Measurements from ENCODE around the gene ACADM. TPM values are rescaled to one million over a fixed set of nuclear protein-coding genes. Genes with fewer than 3 reads are reported as not detected.
"Not testable (repeated sequence)": the region's sequence is repeated elsewhere in the genome, so short reads cannot be mapped to it uniquely, and the experiment has no call there.

The ACADM gene
- total RNA-seq, 4 donors from 2014 or later, result 37.0 to 59.4 (median 43.9) TPM

DNA sequence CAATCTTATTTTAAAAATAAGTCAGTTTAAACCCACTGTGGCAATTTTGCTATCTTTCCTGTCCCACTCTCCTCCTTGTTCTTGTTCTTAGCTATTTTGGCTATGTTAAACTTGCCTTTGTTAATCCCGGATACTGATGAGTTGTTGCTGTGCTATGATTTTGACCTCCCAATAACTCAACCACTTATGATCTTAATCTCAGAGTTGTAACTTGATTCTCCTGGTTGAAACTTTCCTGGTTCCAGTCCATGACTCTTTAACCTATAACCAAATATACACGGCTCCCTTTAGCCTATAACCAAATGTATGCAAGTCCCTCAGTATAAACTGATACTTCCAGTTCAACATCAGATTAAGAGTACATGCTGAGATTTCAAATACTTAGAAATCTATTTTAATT, 15.6 kb upstream of the ACADM start:
- ATAC-seq (ENCODE audit: low FRiP score) (no peak), DNase-seq (ENCODE audit: low spot score) (no peak)
- TF ChIP-seq, protein P1, sequence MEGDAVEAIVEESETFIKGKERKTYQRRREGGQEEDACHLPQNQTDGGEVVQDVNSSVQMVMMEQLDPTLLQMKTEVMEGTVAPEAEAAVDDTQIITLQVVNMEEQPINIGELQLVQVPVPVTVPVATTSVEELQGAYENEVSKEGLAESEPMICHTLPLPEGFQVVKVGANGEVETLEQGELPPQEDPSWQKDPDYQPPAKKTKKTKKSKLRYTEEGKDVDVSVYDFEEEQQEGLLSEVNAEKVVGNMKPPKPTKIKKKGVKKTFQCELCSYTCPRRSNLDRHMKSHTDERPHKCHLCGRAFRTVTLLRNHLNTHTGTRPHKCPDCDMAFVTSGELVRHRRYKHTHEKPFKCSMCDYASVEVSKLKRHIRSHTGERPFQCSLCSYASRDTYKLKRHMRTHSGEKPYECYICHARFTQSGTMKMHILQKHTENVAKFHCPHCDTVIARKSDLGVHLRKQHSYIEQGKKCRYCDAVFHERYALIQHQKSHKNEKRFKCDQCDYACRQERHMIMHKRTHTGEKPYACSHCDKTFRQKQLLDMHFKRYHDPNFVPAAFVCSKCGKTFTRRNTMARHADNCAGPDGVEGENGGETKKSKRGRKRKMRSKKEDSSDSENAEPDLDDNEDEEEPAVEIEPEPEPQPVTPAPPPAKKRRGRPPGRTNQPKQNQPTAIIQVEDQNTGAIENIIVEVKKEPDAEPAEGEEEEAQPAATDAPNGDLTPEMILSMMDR (IDR thresholded peaks at IDR 0.05), result no peak

DNA sequence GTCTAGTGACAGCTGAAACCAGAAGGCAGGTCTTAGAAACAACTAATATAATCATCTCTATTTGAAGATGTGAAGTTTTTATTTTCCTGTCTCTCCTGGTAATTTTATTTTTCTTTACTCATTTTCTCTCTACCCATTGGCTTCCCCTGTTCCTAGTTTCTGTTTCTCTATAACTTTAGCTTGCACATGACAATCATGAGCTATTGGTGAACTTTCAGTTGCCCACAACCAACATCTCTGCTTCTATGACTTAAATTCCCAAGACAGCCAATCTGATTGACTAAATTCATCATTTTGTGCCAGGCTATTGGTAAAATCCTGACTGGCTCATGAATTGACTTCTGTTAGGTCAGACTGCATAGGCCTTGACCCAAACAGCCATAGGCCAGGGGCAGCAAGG, 13.7 kb upstream of the ACADM start:
- no peak for ATAC-seq (ENCODE audit: low FRiP score)
- TF ChIP-seq, protein P1 (IDR thresholded peaks at IDR 0.05), result no peak
- DNase-seq (ENCODE audit: low spot score), result no peak

GRCh38 chr1:75711846-75712245, 12.7 kb upstream of the ACADM start:
- TF ChIP-seq, protein P1 (IDR thresholded peaks at IDR 0.05), result no peak
- ATAC-seq (ENCODE audit: low FRiP score) (no peak), DNase-seq (ENCODE audit: low spot score) (no peak)

GRCh38 chr1:75712306-75712705, 12.2 kb upstream of the ACADM start:
- ATAC-seq (ENCODE audit: low FRiP score) (no peak), DNase-seq (ENCODE audit: low spot score) (no peak)
- TF ChIP-seq, protein P1 (IDR thresholded peaks at IDR 0.05), result no peak

DNA sequence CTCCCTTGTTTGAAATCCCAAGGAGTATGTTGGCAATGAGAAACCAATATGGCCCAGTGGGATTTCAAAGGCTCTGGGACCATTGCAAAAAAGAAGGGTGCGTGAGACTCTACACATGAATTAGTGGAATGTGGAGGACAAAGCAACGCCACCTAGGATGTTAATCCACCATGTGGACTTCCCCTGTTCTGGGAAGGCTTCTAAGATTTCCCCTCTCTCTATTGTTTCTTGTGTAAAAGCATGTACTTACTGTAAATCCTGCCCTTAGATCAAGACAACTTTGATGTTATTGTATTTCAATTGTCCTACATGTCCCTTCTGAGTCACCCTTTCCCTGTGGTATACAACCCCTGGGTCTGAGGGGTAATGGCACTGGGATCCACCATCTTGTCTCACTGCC, 4.7 kb upstream of the ACADM start:
- DNase-seq (ENCODE audit: low spot score) (no peak), ATAC-seq (ENCODE audit: low FRiP score) (no peak)
- TF ChIP-seq, protein P1 (IDR thresholded peaks at IDR 0.05), result no peak

DNA sequence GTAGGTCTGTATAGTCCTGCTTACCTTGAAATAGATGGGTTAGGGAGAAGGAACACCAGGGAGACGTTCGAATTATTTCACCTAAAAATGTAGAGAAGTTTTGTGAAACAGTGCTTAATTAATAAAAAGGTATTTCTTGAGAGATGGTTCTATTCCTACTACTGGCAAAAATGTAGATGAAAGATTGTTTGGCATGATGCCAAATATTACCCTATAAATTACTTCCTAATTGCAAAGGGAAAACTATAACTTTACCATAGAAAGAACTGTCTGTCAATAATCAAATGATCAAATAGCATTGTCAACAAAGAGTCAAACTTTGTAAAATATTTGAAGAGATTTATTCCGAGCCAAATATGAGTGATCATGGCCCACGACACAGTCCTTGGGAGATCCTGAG, 4.2 kb upstream of the ACADM start:
- ATAC-seq (ENCODE audit: low FRiP score) (no peak), DNase-seq (ENCODE audit: low spot score) (no peak)
- TF ChIP-seq, protein P1 (IDR thresholded peaks at IDR 0.05), result no peak

- no peak for ATAC-seq (ENCODE audit: low FRiP score)
- no peak for DNase-seq (ENCODE audit: low spot score)
- TF ChIP-seq, protein P1 (IDR thresholded peaks at IDR 0.05), result no peak
Observed at GRCh38 chr1:75720820-75721219, 3.7 kb upstream of the ACADM start.

DNA sequence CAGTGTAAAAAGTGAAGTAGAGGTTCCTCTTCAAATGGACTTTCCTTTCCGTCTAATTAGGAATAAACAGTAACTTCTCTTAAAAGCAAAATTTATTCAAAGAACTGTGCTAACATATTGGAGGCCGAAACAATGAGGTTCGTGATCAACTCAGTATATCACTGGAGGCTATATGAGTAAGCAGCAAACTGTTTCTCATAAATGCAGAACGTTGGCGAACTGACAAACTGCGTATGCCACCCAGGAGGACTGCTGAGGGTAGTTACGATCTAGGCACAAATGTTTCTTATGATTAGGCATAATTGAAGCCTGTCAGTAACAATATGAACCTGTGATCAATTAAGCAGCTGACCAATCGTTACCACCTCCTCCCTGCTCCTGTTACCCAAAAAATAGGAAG, 2.3 kb upstream of the ACADM start:
- DNase-seq (ENCODE audit: low spot score); ATAC-seq (ENCODE audit: low FRiP score): not testable (repeated sequence)

All from omental fat pad (tissue), 4 donors.